Measurements from ENCODE around the gene BSG. TPM values are rescaled to one million over a fixed set of nuclear protein-coding genes. Genes with fewer than 3 reads are reported as not detected.

The BSG gene
- total and polyA plus RNA-seq, 2 of the 4 experiments (the other 2 are of a cell fraction) = 130 to 698 TPM

DNA sequence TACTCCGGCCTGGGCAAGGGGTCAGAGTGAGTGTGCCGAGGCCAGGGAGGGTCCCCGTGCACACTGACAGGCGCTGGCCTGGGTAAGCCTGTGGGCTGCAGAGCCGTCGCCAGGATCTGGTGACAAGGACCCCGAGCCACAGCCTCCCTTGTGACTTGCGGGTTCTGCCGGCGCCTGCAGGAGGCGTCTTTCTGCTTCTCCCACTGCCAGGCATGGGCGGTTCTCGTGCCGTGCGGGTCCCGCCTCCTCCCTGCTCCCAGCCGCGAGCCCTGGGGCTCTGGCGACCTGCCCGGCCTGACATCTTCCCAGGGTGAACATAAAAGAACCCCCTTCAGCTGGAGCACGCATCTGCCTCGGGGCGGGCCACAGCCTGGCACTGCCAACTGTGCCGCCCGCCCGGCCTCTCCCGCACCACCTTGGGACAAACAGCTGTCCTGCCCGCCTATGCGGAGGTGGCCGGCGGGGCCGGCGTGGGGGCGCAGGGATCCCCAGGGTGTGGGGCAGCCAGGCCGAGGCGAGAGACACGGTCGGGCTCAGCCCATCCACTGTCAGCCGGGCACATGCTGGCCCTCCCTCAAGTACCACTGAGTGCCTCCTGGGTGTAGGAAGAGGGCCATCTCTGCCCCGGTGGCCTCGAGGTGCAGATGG, 15.8 kb downstream of the BSG start (continued):
- TF ChIP-seq, protein P1, sequence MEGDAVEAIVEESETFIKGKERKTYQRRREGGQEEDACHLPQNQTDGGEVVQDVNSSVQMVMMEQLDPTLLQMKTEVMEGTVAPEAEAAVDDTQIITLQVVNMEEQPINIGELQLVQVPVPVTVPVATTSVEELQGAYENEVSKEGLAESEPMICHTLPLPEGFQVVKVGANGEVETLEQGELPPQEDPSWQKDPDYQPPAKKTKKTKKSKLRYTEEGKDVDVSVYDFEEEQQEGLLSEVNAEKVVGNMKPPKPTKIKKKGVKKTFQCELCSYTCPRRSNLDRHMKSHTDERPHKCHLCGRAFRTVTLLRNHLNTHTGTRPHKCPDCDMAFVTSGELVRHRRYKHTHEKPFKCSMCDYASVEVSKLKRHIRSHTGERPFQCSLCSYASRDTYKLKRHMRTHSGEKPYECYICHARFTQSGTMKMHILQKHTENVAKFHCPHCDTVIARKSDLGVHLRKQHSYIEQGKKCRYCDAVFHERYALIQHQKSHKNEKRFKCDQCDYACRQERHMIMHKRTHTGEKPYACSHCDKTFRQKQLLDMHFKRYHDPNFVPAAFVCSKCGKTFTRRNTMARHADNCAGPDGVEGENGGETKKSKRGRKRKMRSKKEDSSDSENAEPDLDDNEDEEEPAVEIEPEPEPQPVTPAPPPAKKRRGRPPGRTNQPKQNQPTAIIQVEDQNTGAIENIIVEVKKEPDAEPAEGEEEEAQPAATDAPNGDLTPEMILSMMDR (conservative IDR thresholded peaks at IDR 0.05; ENCODE audit: low read depth, low read length) = peak; percentile 61
- no peak for TF ChIP-seq POLR2A (IDR thresholded peaks at IDR 0.05; ENCODE audit: low read depth, low read length)
